NCI-H510A treated with DMSO at 0.1 percent for 48 hours (cell line): Measurements from ENCODE around the gene TMEM163.

Experiments used
- DNase-seq: peaks from one replicate; lab custom pipeline; 2025; lab: John Stamatoyannopoulos, UW

The TMEM163 gene

GRCh38 chr2:134693359-134694330, 25.2 kb downstream of the TMEM163 start:
- no peak for DNase-seq

- DNase-seq: no peak
Observed at GRCh38 chr2:134692499-134692898, 26.3 kb downstream of the TMEM163 start.

GRCh38 chr2:134690629-134691215, 28.1 kb downstream of the TMEM163 start:
- no peak for DNase-seq

- DNase-seq: no peak
Observed at GRCh38 chr2:134689315-134689714, 29.5 kb downstream of the TMEM163 start.

GRCh38 chr2:134685967-134686366, 32.8 kb downstream of the TMEM163 start:
- DNase-seq: no peak

- DNase-seq: no peak
Observed at GRCh38 chr2:134683561-134684112, 35.2 kb downstream of the TMEM163 start.

- no peak for DNase-seq
Observed at GRCh38 chr2:134682726-134683125, 36.1 kb downstream of the TMEM163 start.

GRCh38 chr2:134681201-134681600, 37.6 kb downstream of the TMEM163 start:
- DNase-seq: no peak

- no peak for DNase-seq
Observed at GRCh38 chr2:134679745-134680144, 39.1 kb downstream of the TMEM163 start.

- no peak for DNase-seq
Observed at GRCh38 chr2:134679294-134679693, 39.5 kb downstream of the TMEM163 start.

GRCh38 chr2:134677856-134678756, 40.7 kb downstream of the TMEM163 start:
- DNase-seq: no peak

GRCh38 chr2:134676960-134677359, 41.8 kb downstream of the TMEM163 start:
- DNase-seq: no peak

GRCh38 chr2:134675314-134675713, 43.5 kb downstream of the TMEM163 start:
- DNase-seq: no peak

- DNase-seq: no peak
Observed at GRCh38 chr2:134674687-134675086, 44.1 kb downstream of the TMEM163 start.

GRCh38 chr2:134671513-134671912, 47.3 kb downstream of the TMEM163 start:
- no peak for DNase-seq

GRCh38 chr2:134670955-134671354, 47.8 kb downstream of the TMEM163 start:
- peak; percentile 81 for DNase-seq

GRCh38 chr2:134669731-134670669, 48.8 kb downstream of the TMEM163 start:
- no peak for DNase-seq

GRCh38 chr2:134668821-134669220, 50.0 kb downstream of the TMEM163 start:
- no peak for DNase-seq

- DNase-seq: no peak
Observed at GRCh38 chr2:134667541-134667940, 51.3 kb downstream of the TMEM163 start.

GRCh38 chr2:134667081-134667480, 51.7 kb downstream of the TMEM163 start:
- DNase-seq: no peak
